ENCODE data around the gene ZBTB48.
"Not testable (repeated sequence)": the region's sequence is repeated elsewhere in the genome, so short reads cannot be mapped to it uniquely, and the experiment has no call there.

Gene ZBTB48
- total RNA-seq = 32.1 to 36.9 reads per million in 2 donors

GRCh38 chr1:6579374-6580118 is at the start of gene ZBTB48:
Gene ZBTB48, plus strand, starts transcription at chr1:6579994. Its CDS starts 616 bp downstream, at chr1:6580610.
- peak; percentile 96 for DNase-seq

- DNase-seq = no peak
These were observed 49.2 kb upstream of the ZBTB48 start for GRCh38 chr1:6530504-6531160.

GRCh38 chr1:6531996-6532395 is 47.8 kb upstream of the ZBTB48 start:
- no peak for DNase-seq

- DNase-seq = no peak
These were observed 45.5 kb upstream of the ZBTB48 start for GRCh38 chr1:6534248-6534822.

GRCh38 chr1:6535214-6535613 is 44.6 kb upstream of the ZBTB48 start:
- no peak for DNase-seq

GRCh38 chr1:6536291-6536690 is 43.5 kb upstream of the ZBTB48 start:
- DNase-seq = no peak

GRCh38 chr1:6538956-6539355 is 40.8 kb upstream of the ZBTB48 start:
- no peak for DNase-seq

- DNase-seq = no peak
These were observed 35.0 kb upstream of the ZBTB48 start for GRCh38 chr1:6544831-6545230.

- no peak for DNase-seq
These were observed 34.3 kb upstream of the ZBTB48 start for GRCh38 chr1:6545276-6546112.

GRCh38 chr1:6546326-6546725 is 33.5 kb upstream of the ZBTB48 start:
- DNase-seq = no peak

GRCh38 chr1:6547301-6547700 is 32.5 kb upstream of the ZBTB48 start:
- no peak for DNase-seq

GRCh38 chr1:6554031-6554906 is 25.5 kb upstream of the ZBTB48 start, which contains the start of gene NOL9:
Gene NOL9, minus strand, starts transcription at chr1:6554513. Its CDS starts 11 bp downstream, at chr1:6554502.
- peak; percentile 94 for DNase-seq

GRCh38 chr1:6554907-6555778 is 24.7 kb upstream of the ZBTB48 start, which contains the start of gene TAS1R1:
Gene TAS1R1, plus strand, starts transcription at chr1:6555307. Its CDS starts 67 bp downstream, at chr1:6555374.
- no peak for DNase-seq

GRCh38 chr1:6557597-6557996 is 22.2 kb upstream of the ZBTB48 start:
- DNase-seq = no peak

- not testable (repeated sequence) for DNase-seq
These were observed 20.6 kb upstream of the ZBTB48 start for GRCh38 chr1:6559161-6559560.

GRCh38 chr1:6560267-6560666 is 19.5 kb upstream of the ZBTB48 start:
- no peak for DNase-seq

GRCh38 chr1:6569033-6569432 is 10.8 kb upstream of the ZBTB48 start:
- no peak for DNase-seq

GRCh38 chr1:6570100-6570499 is 9.7 kb upstream of the ZBTB48 start:
- DNase-seq = no peak

- DNase-seq = no peak
These were observed 8.8 kb upstream of the ZBTB48 start for GRCh38 chr1:6570987-6571386.

GRCh38 chr1:6572653-6573383 is 7.0 kb upstream of the ZBTB48 start:
- DNase-seq = no peak
